GM21717 (cell line): ENCODE results near the gene C19orf44.

Experiments used
- ATAC-seq: cut with Tn5 transposase; IDR thresholded peaks from one replicate; pipeline ENCODE4 v1.9.1; 2021; ENCODE audit warnings: mild to moderate bottlenecking, moderate library complexity; ENCODE audit not compliant: unreplicated experiment

C19orf44 gene

GRCh38 chr19:16516381-16516780, 20.2 kb downstream of the C19orf44 start:
- no peak for ATAC-seq

- ATAC-seq = no peak
Observed at GRCh38 chr19:16516923-16517610, 20.9 kb downstream of the C19orf44 start.

- no peak for ATAC-seq
Observed at GRCh38 chr19:16518061-16518460, 21.9 kb downstream of the C19orf44 start.

- ATAC-seq = no peak
Observed at GRCh38 chr19:16518483-16519229, 22.5 kb downstream of the C19orf44 start.

GRCh38 chr19:16519230-16519687, 23.1 kb downstream of the C19orf44 start:
- no peak for ATAC-seq

- no peak for ATAC-seq
Observed at GRCh38 chr19:16520074-16520973, 24.1 kb downstream of the C19orf44 start.

GRCh38 chr19:16520986-16521624, 24.9 kb downstream of the C19orf44 start:
- ATAC-seq = no peak

GRCh38 chr19:16521715-16522289, 25.6 kb downstream of the C19orf44 start:
- no peak for ATAC-seq

GRCh38 chr19:16522559-16523377, 26.6 kb downstream of the C19orf44 start:
- ATAC-seq = no peak

GRCh38 chr19:16524991-16525734, 29.0 kb downstream of the C19orf44 start:
- ATAC-seq = no peak

- no peak for ATAC-seq
Observed at GRCh38 chr19:16525751-16526481, 29.7 kb downstream of the C19orf44 start.

- ATAC-seq = no peak
Observed at GRCh38 chr19:16527334-16527935, 31.2 kb downstream of the C19orf44 start.

GRCh38 chr19:16527971-16528521, 31.9 kb downstream of the C19orf44 start:
- ATAC-seq = no peak

GRCh38 chr19:16529466-16530144, 33.4 kb downstream of the C19orf44 start:
- no peak for ATAC-seq

GRCh38 chr19:16530540-16531379, 34.6 kb downstream of the C19orf44 start:
- no peak for ATAC-seq

GRCh38 chr19:16531380-16531669, 35.1 kb downstream of the C19orf44 start:
- ATAC-seq = no peak
